Fibroblast of villous mesenchyme (primary cell): ENCODE measurements around the gene LSM6. TPM values are rescaled to one million over a fixed set of nuclear protein-coding genes. Genes with fewer than 3 reads are reported as not detected.

Experiments
- DNase-seq: peaks from one replicate; pipeline ENCODE4 v3.0.0-alpha.2; 2010; ENCODE audit warnings: low read depth
- H3K4me3 ChIP-seq: 2 replicates; pipeline ENCODE4 v1.5.1; 2011; ENCODE audit warnings: low read depth, mild to moderate bottlenecking, low read length
- total RNA-seq: library from RNA; depleted of rRNA; stranded (reverse); fragments of >200 nt; gene quantifications from 2 replicates; pipeline ENCODE4 v1.2.3, GENCODE V29; 2012
- TF ChIP-seq, protein P1 (sequence below): IDR thresholded peaks from 2 replicates; pipeline ENCODE4 v1.5.1; 2012; ENCODE audit warnings: low read depth, mild to moderate bottlenecking, low read length; ENCODE audit not compliant: insufficient read depth

Gene LSM6
- 22.5 and 26.3 TPM in 2 replicates for total RNA-seq

DNA sequence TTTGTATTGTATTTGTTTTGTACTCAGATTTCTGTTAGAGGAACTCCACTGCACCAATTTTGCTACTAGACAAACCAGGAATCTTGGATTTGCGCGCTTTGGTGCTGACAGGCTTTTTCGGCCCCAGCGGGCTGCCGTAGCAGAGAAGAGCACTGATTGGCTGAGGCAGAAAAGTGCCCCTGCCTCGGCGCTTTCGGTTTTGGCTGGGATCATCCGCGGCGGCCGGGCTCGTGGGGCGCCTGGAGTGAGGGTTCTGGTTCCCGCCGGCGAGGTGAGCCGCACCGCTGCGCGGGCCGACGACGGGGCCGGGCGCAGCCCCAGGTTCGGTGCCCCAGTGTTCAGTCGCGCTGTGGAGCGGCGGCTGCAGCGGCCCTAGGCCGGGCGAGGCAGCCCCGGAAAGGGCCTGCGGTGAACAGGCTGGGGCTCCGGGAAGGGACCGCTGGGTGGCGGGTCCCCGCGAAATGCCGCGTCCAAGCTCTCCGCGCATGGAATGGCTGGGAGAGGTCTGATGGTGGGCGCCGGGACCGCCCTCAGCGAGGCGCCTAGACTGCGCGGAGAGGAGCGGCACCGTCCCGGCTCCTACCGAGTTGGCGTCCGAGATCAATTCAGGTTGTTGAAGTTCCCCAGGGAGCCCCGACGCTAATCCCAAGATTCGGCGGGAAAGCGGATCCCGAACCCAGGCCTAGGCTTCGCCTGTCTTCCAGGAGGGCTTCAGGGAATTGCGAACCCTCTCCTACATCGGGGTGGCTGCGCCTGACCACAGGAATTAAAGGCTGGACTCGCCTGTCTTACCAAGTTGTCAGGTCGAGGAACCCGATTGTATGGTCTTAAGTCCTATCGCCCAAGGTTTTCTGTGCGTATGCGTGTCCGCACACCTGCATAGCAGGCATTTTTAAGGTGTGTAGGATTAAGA lies at the start of gene LSM6:
Gene LSM6 (plus strand): TSS at position 178 of the 913 bp plus-strand sequence. CDS start 7,204 bp downstream, outside the sequence.
- TF ChIP-seq, protein P1, sequence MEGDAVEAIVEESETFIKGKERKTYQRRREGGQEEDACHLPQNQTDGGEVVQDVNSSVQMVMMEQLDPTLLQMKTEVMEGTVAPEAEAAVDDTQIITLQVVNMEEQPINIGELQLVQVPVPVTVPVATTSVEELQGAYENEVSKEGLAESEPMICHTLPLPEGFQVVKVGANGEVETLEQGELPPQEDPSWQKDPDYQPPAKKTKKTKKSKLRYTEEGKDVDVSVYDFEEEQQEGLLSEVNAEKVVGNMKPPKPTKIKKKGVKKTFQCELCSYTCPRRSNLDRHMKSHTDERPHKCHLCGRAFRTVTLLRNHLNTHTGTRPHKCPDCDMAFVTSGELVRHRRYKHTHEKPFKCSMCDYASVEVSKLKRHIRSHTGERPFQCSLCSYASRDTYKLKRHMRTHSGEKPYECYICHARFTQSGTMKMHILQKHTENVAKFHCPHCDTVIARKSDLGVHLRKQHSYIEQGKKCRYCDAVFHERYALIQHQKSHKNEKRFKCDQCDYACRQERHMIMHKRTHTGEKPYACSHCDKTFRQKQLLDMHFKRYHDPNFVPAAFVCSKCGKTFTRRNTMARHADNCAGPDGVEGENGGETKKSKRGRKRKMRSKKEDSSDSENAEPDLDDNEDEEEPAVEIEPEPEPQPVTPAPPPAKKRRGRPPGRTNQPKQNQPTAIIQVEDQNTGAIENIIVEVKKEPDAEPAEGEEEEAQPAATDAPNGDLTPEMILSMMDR = no peak
- peak within 1 kb of the TSS; percentile 87 for H3K4me3 ChIP-seq
- peak; percentile 90 for DNase-seq

DNA sequence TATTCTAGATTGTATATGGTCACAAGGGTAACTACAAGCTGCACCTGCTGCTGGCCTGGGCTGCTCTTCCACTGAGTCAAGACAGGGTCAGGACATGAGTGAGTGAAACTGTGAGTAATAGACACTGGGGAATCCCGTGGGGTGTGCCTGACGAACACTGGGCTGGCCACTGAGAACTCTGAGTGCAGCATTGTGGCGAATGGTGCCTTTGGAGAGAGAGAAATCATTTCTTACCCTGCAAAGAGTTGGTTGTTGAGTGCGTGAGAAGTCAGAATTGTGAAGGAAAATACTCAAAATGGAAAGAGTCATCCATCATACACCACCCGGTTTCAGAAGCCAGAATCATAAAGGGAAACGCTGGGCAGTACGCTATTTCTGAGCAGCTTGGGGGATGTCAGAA lies 43.1 kb upstream of the LSM6 start:
- DNase-seq = no peak
- TF ChIP-seq, protein P1 = no peak
- H3K4me3 ChIP-seq = no peak overlapping the region

DNA sequence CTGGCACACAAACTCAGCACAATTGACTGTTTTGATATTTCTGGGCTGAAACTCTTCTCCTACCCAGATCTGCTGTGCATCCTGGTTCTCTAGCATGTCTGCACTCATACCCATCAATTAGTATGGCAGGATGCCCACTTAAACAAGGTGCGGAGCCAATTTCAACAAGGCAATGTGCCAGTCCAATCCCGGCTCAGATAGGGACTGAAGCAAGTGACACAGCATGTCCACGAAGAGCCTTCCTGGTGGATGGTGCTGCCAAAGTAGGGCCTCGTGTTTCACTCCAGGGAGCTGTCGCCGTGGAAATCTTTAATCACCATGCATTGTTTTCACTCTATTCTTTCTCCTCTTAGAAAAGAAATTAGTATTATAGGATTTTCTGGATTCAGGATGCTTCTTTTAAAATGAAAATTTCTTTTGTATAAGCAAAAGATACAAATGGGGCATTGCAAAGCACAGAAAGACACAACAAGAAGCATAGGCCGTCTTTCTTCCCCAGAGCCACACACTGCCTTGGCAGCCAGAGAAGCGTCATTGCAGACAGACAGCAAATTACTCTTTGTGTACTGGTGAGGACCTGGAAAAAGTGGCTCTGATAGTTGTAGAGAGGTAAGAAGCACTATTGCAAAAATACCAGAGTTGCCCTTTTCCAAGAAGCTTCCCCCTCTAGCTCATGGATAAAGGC lies 40.6 kb upstream of the LSM6 start:
- TF ChIP-seq, protein P1 = no peak
- H3K4me3 ChIP-seq = no peak overlapping the region
- no peak for DNase-seq

DNA sequence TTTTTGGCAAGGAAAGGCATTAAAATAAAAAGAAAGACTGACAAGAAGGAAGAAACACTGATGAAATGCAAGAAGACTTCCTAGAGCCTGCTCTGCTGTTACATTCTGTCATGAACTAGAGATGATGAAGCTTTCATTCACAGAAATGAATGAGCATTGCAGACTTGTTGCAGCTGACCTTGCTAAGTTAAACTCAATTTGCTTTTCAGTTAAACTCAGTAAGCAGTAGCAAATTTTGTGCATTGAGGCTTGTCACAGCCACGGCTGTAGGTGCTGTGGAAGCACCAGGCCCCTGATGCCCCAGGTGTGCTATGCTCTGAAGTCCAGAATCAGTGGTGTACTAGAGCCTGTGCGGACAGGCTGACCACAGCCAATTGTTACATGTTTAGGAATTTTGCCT lies 39.6 kb upstream of the LSM6 start:
- no peak for DNase-seq
- H3K4me3 ChIP-seq = no peak overlapping the region
- TF ChIP-seq, protein P1 = no peak

DNA sequence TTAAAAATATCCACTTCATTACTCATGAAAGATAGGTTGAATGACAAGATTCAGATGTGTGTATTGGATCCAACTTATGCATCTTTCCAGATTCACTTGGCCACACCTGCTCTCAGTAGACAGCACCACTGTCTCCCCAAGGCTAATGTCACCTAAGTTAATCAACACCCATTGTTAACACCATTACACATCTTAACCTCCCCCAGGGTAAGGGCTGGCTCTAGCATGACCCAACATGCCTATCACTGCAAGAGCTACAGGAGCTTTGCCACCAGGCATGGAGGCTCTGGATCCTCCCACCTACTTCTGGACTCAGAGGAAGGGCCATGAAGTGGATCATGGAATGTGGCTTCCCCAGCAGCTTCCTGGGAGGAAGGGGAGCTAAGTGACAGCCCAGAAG lies 32.8 kb upstream of the LSM6 start:
- TF ChIP-seq, protein P1 = no peak
- no peak for DNase-seq
- H3K4me3 ChIP-seq = no peak overlapping the region

DNA sequence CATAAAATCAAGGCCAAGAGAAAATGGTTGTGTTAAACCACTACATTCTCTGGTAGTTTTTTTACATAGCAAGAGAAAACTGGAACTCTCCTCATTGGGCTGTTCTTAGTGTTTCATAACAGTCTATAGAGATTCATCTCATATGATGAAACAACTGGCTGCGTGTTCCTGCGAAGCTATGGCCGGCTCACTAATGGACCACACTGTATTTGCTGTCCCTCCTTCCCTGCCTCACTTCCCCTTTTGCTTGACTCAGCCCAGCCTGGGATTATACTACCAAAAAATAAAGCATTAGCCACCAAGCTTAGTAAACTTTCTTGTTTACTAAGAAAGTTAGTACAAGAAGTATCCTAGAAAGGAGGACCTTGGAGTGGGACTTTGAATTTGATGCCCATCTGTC lies 31.6 kb upstream of the LSM6 start:
- DNase-seq = no peak
- TF ChIP-seq, protein P1 = no peak
- H3K4me3 ChIP-seq = no peak overlapping the region
